DMS 273 treated with DMSO at 0.1 percent for 48 hours (cell line): ENCODE measurements around the gene SAFB2.

Experiments used
- DNase-seq: peaks from one replicate; lab custom pipeline; 2025; lab: John Stamatoyannopoulos, UW

The SAFB2 gene

DNA sequence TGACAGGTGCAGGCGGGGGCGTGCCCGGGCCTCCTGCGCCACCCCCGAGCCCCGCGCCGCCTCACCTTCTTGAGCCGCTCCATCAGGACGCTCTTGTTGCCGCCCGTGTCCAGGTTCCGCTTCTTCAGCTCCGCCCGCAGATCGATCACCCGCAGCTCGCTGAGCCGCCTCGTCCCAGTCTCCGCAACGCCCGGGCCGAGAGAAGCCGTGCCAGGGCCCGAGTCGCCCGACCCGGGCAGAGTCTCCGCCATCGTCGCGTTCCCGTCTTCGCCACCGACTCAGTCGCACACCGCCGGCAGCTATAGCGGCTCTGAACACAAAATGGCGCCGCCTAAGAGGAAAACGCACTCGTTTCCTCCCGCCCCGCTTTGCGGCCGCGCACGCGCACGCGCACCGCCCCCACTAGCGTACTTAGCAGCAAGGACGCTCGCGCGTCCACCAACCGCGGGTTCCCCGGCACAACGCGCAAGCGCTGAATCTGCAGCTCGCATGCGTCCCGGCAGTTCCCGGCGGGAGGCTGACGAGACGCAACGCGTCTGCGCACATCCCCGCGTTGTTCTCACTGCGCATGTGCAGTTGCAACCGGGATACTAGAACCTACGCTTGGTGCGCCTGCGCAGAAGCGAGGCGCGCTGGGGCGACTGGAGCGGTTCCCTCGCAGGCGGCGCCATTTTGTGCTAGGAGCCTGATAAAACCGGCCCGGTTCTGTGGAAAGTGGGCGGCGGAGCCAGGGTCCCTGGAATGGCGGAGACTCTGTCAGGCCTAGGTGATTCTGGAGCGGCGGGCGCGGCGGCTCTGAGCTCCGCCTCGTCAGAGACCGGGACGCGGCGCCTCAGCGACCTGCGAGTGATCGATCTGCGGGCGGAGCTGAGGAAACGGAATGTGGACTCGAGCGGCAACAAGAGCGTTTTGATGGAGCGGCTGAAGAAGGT is at the start of gene SAFB2, which contains the start of gene SAFB:
Gene SAFB2, minus strand, starts transcription at position 312 of the 932 bp plus-strand sequence. Its CDS starts 61 bp downstream, at position 251.
Gene SAFB, plus strand, starts transcription at position 619 of the 932 bp plus-strand sequence. Its CDS starts 123 bp downstream, at position 742.
- DNase-seq, result peak; percentile 97

DNA sequence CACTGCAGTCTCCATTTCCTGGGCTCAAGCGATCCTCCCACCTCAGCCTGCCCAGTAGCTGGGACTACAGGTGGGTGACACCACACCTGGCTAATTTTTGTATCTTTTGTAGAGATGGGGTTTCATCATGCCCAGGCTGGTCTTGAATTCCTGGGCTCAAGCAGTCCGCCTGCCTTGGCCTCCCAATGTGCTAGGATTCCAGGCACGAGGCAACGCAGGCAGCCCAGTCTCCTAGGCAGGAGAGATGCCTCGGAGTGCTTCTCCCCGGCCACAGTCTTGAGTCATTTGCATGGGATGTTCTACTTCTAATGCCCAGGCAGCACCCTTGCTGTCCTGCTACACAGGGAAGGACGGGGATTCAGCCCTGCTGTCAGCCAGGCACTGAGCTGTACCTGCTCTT is 49.0 kb upstream of the SAFB2 start:
- no peak for DNase-seq

GRCh38 chr19:5669212-5669611 is 46.6 kb upstream of the SAFB2 start:
- DNase-seq, result no peak

DNA sequence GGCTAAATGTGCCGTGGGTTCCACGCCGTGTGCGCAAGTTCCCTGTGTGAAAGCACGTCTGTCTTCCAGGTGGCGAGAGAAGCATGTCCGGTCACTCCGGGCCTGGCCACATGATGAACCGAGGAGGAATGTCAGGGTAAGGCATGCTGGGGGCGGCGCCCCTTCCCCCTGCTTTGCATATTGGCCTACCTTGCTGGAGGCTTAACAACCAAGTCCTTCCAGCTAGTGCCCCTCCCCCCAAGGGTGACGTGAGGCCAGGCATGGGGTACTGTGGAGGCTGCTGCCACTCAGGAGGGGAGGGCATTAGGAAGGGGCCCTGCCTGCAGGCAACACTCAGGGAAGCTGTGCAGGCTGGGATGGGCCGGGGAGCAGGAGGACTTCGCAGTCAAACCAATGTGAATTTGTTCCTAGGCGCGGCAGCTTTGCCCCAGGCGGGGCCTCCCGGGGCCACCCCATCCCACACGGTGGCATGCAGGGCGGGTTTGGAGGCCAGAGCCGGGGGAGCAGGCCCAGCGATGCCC is 45.2 kb upstream of the SAFB2 start:
- DNase-seq, result no peak

DNA sequence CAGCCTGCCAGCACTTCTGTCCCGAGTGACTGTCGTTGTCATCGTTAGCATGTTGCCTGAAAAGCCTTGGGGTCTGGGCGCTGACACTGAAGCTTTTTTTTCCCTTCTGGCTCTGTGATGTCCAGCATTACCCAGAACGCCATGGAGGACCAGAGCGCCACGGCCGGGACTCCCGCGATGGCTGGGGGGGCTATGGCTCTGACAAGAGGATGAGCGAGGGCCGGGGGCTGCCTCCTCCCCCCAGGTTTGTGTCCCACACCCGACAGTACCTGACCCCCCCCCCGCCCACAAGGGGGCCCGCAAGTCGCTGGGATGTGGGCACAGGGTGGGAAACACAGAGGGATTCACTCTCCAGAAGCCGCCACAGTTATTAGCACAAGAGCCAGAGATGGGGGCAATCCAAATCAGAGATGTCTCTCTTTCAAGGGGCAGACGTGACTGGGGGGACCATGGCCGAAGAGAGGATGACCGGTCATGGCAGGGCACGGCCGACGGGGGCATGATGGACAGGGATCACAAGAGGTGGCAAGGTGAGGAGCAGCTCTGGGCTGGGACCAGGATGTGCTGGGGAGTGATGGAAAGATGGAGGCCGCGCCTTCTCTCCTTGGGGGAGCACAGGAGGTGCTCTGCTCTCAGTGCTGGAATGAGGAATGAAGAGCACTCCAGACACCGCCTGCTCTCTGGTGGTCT is 44.5 kb upstream of the SAFB2 start:
- no peak for DNase-seq

GRCh38 chr19:5665781-5666513 is 43.4 kb upstream of the SAFB2 start:
- no peak for DNase-seq

DNA sequence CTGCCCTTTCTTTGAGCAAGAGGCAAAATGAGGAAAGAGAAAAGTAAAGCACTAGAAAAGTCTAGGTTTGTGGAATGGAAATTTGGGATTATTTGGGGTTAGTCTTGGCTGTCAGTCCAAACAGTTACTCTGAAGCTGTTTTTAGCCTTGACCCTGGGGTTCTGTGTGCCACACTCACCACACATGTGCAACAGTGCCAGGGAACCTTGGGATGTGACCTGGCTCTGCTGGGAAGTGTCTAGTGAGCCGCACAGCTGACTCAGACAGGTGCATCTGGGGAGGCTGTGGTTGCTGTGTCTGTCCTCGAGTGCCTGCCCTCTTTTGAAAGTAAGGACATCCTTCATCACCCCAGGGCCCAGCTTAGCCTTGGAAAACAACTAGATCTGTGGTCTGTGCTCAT is 41.9 kb upstream of the SAFB2 start:
- DNase-seq, result no peak

- DNase-seq, result no peak
These were observed 41.3 kb upstream of the SAFB2 start for GRCh38 chr19:5663904-5664303.

DNA sequence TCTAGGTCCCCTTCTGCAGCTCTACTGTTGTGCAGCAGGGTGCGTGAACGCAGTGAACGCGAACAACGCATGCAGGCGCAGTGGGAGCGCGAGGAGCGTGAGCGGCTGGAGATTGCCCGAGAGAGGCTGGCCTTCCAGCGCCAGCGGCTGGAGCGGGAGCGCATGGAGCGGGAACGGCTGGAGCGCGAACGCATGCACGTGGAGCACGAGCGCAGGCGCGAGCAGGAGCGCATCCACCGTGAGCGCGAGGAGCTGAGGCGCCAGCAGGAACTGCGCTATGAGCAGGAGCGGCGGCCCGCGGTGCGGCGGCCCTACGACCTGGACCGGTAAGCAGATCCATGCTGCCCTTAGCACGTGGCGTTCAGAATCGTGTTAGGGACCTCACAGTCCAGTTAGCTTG is 38.9 kb upstream of the SAFB2 start:
- DNase-seq, result no peak

DNA sequence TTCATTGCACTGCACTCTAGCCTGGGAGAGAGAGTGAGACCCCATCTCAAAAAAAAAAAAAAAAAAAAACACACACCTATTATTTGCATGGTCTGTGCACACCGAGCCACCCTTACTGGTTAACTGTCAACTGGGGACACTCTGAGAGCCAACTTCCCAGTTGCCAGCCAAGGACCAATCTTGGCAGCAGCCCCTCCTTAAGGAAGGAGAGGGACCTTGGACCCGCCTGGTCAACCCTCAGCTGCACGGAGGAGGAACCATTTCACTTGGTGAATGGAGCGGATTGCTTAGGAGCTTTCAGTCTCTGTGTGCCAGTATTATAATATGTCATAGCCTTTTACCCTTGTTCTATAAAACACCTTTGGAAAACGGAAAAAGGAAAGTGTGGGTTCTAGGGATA is 32.8 kb upstream of the SAFB2 start:
- DNase-seq, result no peak

GRCh38 chr19:5654931-5655330 is 32.4 kb upstream of the SAFB2 start:
- no peak for DNase-seq

GRCh38 chr19:5652261-5652660 is 29.7 kb upstream of the SAFB2 start:
- no peak for DNase-seq

DNA sequence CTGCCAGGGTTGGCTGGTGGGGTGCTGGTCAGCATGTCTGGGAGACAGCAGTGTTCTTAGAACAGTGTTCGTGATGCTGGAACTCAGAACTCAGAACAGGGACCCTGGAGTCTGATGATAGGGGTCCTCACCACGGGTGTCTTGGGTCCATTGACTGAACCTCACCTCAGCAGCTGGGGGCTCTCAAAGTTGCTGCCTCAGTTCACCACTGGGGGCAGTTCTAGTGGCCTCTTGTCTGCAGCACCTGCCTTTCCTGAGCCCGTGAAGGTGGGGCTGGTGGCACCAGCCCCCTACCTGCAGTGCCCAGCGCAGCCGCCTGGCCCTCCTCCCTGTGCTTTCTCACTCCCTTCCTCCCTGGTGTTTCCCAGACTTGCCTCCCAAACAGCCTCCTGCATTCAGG is 28.8 kb upstream of the SAFB2 start:
- no peak for DNase-seq

GRCh38 chr19:5648464-5648863 is 25.9 kb upstream of the SAFB2 start:
- no peak for DNase-seq

DNA sequence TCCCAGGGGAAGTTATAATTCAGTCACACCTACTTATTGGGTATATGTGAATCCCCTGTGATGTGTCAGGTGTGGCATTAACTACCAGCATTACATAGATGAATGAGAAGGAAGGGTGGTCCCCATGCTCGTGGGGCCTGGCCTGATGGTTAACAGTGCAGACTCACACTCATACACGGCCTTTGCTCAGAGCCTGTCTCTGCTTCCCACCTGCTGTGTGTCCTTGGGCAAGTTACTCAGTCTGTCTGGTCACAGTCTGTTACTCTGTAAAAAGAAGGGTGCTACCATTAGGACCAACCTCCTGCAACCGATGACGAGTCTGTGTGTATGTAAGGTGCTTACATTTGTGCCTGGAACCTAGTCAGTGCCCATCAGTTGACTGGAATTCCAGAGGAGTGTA is 24.1 kb upstream of the SAFB2 start:
- DNase-seq, result no peak

GRCh38 chr19:5645409-5645808 is 22.8 kb upstream of the SAFB2 start:
- DNase-seq, result no peak

DNA sequence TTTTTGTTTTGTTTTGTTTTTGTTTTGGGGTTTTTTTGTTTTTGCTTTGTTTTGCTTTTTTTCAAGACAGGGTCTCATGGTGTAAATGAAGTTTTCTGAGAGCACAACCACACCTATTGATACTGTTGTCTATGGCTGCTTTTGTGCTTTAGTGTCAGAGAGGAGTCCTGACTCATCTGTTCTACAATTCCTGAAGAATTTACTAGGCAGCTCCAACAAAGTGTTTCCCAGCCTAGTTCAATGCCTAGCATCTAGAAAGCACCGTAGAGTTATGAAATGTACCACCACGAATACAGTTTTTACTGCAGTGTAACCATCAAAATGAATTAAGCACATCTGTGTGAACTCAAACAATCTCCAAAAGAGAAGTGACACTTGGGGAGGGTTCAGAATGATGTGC is 21.5 kb upstream of the SAFB2 start:
- no peak for DNase-seq

DNA sequence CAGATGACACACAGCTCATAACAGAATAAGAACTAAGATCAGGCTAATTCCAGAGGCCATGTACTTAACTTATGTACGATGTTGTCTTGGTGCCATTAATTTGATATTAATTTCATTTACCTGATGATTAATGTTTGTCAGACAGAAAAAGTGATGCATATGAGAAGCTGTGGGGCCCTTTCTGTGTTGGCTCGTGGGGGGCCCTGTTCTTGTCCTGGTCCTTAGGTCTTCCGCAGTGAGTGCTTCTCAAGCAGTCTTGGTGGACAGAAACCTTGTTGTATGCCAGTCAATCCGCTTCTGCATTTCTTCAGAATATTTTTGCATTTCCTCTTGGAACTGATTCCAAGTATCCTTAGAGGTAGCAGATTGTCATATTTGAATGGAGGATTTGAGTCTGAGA is 20.5 kb upstream of the SAFB2 start:
- DNase-seq, result no peak

DNA sequence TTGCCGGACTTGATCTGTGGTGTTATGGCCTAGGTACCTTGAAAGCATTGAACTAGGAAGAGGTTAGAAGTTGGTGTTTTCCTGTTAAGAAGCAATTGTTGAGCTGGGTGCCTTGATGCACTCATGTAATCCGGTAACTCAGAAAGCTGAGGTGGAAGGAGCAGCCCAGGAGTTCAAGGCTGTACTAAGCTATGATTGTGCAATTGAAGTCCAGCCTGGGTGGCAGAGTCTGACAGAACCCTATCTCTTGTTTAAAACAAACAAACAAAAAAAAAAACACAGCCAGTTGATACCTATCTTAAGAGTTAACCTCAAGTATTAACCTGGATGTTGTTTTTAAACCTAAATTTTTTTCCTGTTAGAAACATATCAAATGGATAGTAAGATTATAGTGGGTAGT is 19.6 kb upstream of the SAFB2 start:
- DNase-seq, result no peak

DNA sequence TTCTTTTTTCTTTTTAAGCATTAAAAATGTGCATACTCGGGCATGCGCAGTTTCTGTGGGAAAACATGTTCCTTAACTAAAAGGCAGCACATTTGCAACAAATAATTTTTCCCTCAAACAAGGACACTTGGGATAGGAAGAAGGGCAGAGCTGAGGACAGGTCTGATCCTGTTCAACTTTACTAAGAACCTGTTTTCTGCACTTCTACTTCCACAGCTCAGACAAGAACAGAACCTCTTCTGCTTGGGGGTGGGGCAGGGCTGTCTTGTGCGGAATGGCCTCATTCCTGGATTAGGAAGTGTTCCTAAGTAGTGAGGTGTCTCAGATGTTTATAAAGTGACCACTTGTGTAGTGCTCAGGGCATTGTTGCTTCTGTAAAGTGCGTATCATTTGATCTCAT is 18.6 kb upstream of the SAFB2 start:
- DNase-seq, result no peak

GRCh38 chr19:5637971-5638370 is 15.4 kb upstream of the SAFB2 start:
- DNase-seq, result no peak

DNA sequence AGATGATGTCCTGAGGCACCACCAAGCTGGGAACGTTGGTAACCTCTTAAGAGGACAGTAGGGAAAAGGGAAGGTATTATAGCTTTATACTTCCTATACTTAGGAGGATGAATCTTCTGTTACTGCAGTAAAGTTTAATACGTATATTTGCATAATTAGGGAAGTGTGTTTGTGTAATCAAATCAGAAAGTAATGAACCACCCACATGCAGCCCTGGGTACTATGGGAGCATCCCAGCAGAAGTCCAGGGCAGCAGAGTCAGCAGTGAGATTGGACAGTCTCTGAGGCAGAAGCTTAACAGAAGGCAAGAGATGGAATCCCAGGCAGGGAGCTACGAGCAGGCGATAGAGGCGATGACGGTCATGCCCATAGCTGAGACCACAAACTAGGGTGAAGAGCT is 12.9 kb upstream of the SAFB2 start:
- no peak for DNase-seq
